Measurements from ENCODE around the gene ISY1.
"Not testable (repeated sequence)": the region's sequence is repeated elsewhere in the genome, so short reads cannot be mapped to it uniquely, and the experiment has no call there.

Gene ISY1

DNA sequence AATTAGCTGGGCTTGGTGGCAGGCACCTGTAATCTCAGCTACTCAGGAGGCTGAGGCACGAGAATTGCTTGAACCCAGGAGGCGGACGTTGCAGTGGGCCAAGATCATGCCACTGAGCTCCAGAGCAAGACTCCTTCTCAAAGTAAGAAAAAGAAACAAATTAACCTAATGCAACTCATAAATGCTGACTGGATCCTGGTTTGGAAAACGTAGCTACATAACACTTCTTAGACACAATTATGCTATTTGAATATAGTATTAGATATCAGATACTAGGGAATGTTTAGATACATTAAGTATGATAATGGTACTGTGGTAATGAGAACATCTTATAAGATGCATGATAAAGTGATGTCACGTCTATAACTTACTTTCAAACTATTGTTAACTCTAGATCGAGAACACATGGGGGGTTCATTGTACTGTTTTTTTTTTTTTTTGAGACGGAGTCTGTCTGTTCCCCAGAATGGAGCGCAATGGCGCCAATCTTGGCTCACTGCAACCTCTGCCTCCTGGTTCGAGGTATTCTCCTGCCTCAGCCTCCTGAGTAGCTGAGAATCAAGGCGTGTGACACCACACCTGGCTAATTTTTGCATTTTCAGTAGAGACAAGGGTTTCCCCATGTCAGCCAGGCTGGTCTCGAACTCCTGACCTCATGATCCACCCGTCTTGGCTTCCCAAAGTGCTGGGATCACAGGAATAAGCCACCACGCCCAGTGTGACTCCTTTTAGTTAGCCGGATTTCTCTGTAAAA is 5.9 kb upstream of the ISY1 start:
- no peak for DNase-seq

DNA sequence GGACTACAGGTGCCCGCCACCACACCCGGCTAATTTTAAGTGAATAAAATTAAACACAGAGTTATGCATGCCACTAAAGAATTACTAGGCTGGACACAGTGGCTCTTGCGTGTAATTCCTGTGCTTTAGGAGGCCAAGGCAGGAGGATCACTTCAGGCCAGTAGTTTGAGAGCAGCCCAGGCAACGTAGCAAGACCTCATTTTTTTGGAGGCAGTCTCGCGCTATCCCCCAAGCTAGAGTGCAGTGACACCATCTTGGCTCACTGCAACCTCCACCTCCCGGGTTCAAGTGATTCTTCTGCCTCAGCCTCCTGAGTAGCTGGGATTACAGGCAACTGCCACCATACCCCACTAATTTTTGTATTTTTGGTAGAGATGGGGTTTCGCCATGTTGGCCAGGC is 4.7 kb upstream of the ISY1 start:
- DNase-seq, result not testable (repeated sequence)

DNA sequence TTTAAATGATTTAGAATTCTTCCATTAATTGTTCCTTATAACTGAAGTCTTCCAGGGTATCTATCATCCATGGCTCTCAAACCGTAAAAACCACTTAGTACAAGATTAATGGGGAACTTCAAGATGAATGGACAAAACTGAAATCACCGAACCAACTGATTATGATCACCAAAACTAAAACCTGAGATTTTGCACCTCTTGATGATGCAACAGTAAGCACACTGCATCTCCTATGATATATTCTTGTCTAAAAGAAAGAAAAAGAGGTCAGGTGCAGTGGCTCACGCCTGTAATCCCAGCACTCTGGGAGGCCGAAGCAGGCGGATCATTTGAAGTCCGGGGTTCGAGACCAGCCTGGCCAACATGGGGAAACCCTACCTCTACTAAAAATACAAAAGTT is 3.6 kb upstream of the ISY1 start:
- DNase-seq, result no peak

DNA sequence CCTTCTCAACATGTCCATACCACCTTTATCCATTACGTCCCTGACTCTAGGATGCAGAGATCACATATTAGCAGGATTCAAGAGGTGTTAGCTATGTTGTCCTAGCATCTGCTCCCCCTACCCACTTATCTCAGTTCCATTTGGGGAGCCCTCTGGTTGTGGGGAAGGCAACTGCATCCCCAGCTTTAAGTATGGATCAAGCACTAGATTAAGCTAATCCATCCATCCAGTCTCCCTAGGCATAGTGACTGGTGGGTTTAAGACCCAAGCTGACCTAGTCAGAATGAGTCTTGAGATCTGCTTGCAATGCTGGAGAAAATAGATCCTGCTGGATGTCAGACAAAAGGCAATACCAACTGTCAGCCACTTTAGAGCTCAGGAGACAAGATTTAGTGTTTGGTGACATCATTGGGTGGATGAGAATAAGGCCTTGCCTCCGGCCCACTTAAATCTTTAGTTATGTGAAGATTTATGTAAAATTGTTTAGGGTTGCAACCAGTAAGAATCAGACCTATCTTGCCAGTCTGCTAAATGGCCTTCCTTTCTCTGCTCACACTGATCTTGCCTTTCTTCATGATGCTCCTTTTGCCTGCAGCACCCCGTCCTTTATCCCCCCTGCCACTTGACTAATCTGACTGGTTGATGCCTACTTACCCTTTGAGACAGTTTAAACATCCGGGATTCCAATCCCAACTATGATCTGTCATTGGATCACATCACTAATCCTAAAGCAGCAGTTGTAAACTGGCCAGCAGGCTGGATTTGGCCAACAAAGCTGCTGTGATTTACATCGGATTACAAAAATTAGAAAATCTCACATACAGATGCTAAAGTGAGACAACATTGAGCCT is 2.1 kb upstream of the ISY1 start:
- no peak for DNase-seq

DNA sequence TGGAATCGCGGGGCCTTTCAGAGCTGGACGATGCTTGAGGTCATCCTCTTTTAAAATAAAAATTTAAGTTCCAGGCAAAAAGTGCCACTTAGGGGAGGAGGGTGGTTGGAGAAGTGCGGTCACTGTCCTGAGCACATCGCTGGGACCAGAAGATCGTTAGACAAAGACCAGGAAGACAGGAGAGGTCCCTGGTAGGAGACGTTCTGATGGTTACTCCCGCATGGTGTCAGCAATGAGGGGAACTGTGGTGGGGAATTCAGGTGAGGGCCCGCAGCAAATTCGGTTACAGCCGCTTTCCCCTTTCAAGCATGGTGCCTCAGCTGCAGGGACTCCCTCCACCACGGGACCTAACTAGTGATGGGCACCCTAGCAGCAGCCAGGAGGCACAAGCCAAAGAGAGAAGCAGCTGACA is 1.0 kb upstream of the ISY1 start:
- peak; percentile 10 for DNase-seq

DNA sequence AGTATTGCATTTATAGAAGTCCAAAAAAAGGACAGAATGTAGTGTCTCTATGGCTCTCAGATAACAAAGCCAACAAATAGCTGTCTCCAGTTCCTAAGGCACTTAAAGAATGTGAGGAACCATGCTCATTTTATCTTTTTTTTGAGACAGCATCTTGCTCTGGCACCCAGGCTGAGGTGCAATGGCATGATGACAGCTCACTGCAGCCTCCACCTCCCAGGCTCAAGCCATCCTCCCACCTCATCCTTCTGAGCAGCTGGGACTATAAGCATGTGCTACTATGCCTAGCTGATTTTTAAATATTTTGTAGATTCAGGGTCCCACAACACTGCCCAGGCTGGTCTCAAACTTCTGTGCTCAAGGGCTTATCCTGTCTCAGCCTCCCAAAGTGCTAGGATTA is 16.1 kb downstream of the ISY1 start:
- DNase-seq, result no peak

DNA sequence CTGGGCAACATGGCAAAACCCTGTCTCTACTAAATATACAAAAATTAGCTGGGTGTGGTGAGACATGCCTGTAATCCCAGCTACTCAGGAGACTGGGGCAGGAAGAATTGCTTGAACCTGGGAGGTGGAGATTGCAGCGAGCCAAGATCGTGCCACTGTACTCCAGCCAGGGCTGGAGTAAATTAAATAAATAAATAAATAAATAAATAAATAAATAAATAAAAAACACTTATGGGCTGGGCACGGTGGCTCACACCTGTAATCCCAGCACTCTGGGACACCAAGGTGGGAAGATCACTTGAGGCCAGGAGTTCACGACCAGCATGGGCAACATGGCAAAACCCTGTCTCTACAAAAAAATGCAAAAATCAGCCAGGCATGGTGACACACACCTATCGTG is 19.9 kb downstream of the ISY1 start:
- not testable (repeated sequence) for DNase-seq

DNA sequence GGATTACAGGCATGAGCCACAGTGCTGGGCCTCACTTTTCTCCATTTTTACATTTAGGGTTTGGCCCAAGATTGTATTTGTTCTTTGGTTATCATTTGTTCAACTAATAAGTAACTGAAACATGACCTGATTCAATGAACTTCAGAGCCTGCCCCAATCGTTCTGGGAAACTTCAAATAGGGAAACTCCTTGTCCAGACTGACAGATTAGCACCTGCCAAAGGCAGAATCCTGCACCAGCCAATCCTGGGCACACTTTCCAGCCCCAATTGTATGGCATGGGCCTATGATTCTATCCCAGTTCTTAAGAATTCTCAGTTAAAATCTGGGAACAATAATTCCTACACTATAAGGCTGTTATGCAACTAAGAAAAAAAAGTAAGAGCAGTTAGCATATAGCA is 21.0 kb downstream of the ISY1 start:
- DNase-seq, result no peak

DNA sequence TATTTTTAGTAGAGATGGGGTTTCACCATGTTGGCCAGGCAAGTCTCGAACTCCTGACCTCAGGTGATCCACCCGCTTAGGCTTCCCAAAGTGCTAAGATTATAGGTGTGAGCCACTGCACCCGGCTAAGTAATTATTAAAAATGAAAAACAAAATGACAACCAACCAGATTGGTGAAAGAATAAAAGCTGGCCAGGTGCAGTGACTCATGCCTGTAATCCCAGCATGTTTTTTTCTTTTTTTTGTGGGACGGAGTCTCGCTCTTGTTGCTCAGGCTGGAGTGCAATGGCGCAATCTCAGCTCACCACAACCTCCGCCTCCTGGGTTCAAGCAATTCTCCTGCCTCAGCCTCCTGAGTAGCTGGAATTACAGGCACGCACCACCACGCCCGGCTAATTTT is 24.6 kb downstream of the ISY1 start:
- DNase-seq, result not testable (repeated sequence)

DNA sequence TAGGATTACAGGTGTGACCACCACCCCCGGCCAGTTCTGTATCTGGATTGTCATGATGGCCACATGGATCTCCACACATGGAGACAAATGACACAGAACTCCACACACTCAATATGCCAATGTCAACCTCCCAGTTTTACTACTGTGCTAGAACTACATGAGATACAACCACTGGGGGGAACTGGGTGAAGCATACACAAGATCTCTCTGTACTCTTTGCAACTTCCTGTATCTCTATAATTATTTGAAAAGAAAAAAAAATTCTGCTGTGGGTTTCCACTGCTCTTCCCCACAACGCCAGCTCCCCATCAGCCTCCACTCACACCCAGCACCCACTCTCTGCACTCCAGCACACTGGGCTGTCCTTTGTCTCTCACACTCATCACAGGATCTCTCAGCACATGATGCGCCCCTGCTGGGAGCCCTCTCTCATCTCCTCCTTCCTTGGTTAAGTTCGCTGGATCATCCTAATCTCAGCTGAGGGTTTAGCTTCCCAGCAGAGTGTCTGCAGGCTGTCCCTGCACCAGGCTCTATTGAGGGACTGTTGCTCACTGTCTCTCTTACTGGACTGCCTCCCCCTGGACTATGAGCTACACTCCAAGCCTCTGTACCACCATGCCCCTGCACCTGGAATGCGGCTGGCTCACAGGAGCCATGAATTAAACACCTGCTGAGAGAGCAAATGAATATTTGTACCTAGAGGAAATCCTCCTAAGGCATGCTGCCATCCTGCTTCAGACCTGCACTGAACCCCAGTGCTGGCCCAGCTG is 28.6 kb downstream of the ISY1 start:
- DNase-seq, result no peak

DNA sequence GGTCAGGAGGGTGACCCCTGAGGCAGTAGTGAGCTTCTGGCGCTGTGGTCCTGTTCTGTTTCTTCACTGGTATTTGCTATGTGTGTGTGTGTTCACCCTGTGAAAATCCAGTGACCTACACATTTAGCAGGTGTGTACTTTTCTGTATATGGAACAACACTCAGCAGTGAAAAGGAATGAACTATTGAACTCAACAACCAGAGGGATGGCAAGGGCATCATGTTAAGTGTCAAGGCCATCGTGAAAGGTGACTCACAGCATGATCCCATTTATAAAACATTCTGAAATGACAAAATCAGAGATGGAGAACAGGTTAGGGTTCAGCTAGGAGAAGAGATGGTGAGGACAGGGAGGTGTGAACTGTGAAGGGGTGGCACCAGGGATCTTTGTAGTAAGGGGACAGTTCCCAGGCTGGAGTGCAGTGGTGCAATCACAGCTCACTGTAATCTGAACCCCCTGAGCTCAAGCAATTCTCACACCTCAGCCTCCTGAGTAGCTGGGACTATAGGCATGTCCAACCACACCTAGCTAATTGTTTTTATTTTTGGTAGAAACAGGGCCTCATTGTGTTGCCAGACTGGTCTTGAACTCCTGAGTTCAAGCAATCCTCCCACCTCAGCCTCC is 29.3 kb downstream of the ISY1 start:
- DNase-seq, result no peak

DNA sequence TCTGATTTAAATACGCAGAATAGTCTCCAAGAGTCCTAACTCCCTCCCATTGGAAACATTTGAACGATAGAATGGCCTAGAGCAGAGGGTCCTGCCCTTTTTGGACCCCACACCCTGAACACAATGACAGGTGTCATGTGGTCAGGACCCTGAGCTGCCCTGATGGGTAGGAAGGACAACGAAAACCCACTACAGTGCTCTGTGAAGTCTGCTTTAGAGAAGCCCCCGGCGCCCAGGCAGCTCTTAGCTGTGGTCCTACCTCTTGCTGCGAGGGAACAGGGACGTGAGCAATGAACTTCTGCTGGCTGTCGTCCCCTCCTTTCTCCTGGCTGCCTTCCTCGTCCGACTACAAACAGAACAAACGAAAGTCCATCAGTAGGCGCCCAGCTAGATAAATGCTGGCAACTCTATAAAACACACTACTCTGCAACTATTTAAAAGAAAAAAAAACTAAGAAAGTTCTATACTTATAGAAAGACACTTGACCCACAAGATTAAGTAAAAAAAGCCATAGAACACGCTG is 30.5 kb downstream of the ISY1 start:
- no peak for DNase-seq

DNA sequence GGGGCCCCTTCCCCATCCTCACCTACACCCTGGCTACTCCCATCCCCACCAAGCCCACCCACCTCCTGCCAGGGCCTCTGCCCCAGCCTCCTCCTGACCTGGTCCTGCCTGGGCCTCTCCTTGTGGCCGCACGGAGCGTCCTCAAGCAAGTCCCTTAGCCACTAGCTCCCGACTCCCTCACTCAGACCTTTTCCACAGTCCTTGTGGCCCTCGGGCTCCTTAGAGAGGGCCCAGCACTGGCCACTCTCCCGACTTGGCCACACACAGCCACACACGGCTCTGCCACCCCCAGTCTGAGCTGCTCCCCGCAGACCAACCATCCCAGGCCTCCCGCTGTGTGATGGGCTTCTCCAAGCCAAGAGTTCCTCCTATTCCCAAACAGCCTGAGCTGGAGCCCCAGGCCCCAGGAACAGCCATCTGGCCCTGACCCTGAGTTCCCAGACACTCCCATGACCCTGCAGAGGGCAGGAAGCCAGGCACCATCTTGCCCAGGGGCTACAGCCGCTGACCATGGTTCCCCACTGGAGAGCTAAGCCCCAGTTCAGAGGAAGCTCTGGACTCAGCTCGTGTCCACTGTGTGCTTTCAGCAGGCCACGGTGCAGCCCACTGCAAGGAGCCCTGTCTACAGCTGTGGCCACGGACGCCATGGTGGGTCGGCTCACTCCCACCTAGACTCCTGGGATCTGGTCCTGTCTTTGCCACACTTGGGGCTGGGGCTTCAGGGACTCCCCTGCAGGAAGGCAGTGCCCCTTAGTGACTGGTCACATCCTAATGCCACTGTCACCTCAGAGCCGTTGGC is 32.3 kb downstream of the ISY1 start:
- DNase-seq, result no peak

DNA sequence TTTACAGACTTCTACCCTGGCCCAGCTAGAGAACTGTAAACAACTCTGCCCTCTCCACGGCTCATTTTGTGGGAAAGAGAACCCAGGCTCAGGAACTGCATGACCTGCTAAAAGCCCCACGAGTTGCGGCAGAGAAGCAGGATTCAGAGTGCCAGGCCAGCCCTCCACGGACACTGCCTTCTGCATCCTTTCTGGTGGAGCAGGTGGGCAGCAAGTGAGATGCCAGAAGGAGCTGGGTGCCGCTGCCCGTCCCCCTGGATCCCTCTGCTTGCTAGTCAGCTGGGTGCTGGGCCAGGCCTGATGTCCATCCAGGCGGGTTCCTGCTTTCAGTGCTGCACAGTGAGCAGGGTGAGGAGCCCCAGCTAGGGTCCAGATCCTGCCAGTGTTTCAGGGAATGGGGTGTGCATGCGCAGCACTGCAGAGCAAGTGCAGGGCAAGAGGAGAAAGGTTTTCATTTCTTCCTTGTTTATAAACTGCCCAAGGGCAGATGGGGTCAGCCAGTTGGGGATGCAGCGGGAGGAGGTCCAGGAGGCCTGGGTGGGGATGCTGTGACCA is 34.1 kb downstream of the ISY1 start:
- DNase-seq, result no peak

DNA sequence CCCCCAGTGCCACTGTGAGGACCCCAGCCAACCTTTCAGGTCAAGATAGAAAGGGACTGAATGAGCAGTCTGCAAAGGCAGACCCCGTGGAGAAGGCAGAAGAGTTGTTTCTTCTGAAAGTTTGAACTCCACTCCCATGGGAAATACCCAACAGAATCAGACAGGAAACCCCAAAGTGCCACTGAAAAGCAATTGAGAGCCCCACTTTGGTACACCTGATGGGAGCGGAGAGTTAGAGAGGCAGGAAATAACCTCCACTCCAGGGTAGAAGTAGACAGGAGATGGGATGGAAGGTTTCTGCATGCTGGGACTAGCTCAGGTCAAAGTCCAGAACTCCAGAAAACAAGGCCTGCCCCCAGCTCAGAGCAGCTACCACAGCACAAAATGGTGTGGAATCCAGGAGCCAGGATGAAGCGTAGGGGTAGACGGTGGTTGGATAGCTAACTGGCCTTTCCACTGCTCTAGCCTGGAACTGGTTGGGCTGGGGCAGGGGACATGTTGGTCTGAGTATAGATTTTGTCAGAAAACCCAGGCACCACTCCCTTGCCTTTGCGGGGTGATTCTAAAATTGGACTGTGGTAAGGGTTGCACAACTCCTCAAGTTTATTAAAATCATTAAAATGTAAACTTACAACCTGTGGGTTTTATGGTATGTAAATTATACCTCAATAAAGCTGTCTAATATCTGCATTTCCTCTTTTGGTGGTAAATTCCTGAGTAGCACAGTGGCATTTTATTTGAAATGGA is 37.4 kb downstream of the ISY1 start:
- no peak for DNase-seq

DNA sequence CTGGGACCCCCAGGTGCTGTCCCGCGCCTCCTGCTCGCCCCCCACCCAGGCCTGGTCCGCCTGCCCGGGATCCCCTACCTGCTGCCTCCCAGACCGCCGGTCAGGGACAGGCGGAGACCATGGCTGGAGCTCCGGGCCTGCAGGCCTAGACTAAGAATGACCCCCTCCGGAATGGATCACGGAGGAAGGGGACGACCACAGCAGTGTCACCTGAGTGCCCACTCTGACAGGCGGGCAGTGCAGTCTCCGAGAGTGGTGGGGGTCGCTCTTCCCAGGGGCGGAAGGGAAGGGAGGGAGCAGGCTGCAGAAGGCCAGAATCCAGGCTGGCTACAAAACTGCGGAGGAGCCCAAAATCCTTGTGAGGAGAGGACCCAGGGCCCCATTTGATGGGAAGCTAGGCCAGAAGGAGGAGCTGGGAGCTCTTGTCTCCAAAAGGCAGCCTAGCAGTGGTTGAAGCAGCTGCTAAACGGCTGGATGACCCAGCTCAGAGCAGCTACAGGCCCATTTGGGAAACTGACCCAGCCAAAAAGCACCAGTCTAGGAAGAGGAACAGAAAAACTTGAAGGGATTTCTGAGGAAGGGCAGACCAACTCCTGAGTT is 38.4 kb downstream of the ISY1 start:
- peak; percentile 36 for DNase-seq

DNA sequence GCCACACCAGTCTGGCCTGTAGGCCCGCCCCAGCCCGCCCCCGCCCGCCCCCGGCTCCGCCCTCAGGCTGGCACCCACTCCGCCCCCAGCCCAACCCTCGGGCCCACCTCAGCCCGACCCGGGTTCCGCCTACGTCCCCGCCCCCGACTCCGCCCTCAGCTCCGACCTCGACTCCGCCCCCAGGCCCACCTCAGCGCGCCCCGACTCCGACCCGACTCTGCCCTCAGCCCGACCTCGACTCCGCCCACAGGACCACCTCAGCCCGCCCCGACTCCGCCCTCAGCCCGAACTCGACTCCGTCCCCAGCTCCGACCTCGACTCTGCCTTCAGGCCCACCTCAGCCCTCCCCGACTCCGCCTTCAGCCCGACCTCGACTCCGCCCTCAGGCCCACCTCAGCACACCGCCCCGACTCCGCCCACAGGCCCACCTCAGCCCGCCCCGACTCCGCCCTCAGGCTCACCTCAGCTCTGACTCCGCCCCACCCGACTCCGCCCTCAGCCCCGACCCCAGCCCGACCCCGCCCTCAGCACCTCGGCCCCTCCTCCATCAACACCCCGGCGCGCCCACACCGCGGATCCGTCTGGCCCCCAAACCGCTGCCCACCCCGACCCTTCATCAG is 39.0 kb downstream of the ISY1 start, which contains the start of gene RAB43:
RAB43 (minus strand) TSS at position 13 of the 620 bp plus-strand sequence. CDS start 315 bp downstream, outside the sequence.
- peak; percentile 55 for DNase-seq

DNA sequence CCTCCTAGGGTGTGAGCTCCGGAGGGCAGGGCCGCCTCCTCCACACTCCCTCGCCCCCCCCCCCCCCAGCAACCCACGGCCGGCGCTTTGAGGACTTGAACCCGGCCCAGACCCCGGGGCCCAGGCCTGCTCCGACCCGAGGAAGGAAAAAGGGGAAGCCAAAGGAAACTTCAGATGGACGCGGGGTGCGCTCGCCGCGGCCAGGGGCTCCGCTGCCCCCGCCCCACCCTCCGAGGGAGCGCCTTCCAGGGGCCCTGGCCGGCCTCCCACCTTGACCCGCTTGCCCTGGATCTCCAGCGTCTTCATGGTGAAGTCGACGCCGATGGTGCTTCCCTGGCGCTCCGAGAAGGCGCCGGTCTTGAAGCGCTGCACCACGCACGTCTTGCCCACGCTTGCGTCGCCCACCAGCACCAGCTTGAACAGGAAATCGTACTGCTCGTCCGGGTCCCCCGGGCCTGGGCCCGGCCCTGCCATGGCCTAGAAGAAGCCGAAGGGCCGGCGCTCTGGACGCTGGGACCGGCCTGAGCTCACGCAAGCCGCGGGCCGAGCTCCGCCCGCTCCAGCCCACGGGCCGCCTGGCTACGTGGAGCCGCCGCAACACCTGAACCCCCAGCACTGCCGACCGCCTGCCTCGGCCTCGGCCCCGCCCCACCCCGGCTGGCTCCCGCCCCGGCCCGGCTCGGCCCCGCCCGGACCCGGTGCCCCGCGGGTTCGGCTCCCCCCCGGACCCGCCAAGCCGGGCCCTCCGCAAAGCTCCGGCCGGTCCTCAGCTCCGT is 39.7 kb downstream of the ISY1 start:
- DNase-seq, result peak; percentile 46
